H9 (cell line): ENCODE results near the gene RAPSN. TPM values are rescaled to one million over a fixed set of nuclear protein-coding genes. Genes with fewer than 3 reads are reported as not detected.

Experiments used
- DNase-seq: peaks from one replicate; pipeline ENCODE4 v3.0.0-alpha.2; 2017
- H2AFZ ChIP-seq: one replicate; pipeline ENCODE4 v1.6.1; 2013; ENCODE audit warnings: mild to moderate bottlenecking, low read length, control low read depth, moderate library complexity
- H2AK5ac ChIP-seq: 2 replicates; pipeline ENCODE4 v1.6.1; 2013; ENCODE audit warnings: low read length, control low read depth, mixed read lengths; ENCODE audit not compliant: insufficient read length
- H2BK120ac ChIP-seq: one replicate; pipeline ENCODE4 v1.6.1; 2013; ENCODE audit warnings: low read depth, mild to moderate bottlenecking, low read length, control low read depth, inconsistent platforms; ENCODE audit not compliant: poor library complexity, severe bottlenecking
- H2BK12ac ChIP-seq: 2 replicates; pipeline ENCODE4 v1.6.1; 2013; ENCODE audit warnings: low read length, control low read depth, mixed read lengths, low read depth; ENCODE audit not compliant: insufficient read length
- H2BK15ac ChIP-seq: 2 replicates; pipeline ENCODE4 v1.6.1; 2013; ENCODE audit warnings: low read depth, low read length, control low read depth
- H2BK20ac ChIP-seq: one replicate; pipeline ENCODE4 v1.6.1; 2013; ENCODE audit warnings: low read depth, mild to moderate bottlenecking, low read length, control low read depth, inconsistent platforms; ENCODE audit not compliant: poor library complexity, severe bottlenecking
- H2BK5ac ChIP-seq: 2 replicates; pipeline ENCODE4 v1.6.1; 2013; ENCODE audit warnings: low read length, control low read depth, mixed read lengths; ENCODE audit not compliant: insufficient read length
- H3K14ac ChIP-seq: 2 replicates; pipeline ENCODE4 v1.6.1; 2013; ENCODE audit warnings: low read length, control low read depth; ENCODE audit not compliant: insufficient read depth
- H3K18ac ChIP-seq: 2 replicates; pipeline ENCODE4 v1.6.1; 2013; ENCODE audit warnings: low read depth, mild to moderate bottlenecking, mixed read lengths, low read length, control low read depth; ENCODE audit not compliant: insufficient read length
- H3K23ac ChIP-seq: 2 replicates; pipeline ENCODE4 v1.6.1; 2013; ENCODE audit warnings: low read length, control low read depth, mixed read lengths, low read depth; ENCODE audit not compliant: insufficient read length
- H3K23me2 ChIP-seq: 2 replicates; pipeline ENCODE4 v1.6.1; 2013; ENCODE audit warnings: low read depth, mild to moderate bottlenecking, mixed read lengths, low read length, control low read depth; ENCODE audit not compliant: insufficient read length, poor library complexity, severe bottlenecking
- H3K27ac ChIP-seq: 2 replicates; pipeline ENCODE4 v1.5.1; 2013; ENCODE audit warnings: low read length, control low read depth, mixed read lengths, low read depth; ENCODE audit not compliant: insufficient read length
- H3K27me3 ChIP-seq: 2 replicates; pipeline ENCODE4 v1.6.1; 2013; ENCODE audit warnings: low read length, control low read depth, inconsistent platforms; ENCODE audit not compliant: insufficient read depth
- H3K4ac ChIP-seq: 2 replicates; pipeline ENCODE4 v1.6.1; 2013; ENCODE audit warnings: low read depth, mild to moderate bottlenecking, control low read depth, inconsistent platforms, low read length, moderate library complexity
- H3K4me1 ChIP-seq: 2 replicates; pipeline ENCODE4 v1.6.1; 2013; ENCODE audit warnings: low read length, control low read depth, inconsistent platforms; ENCODE audit not compliant: insufficient read depth
- H3K4me2 ChIP-seq: 2 replicates; pipeline ENCODE4 v1.6.1; 2013; ENCODE audit warnings: low read length, control low read depth, mixed read lengths; ENCODE audit not compliant: insufficient read length, insufficient read depth
- H3K56ac ChIP-seq: 2 replicates; pipeline ENCODE4 v1.6.1; 2013; ENCODE audit warnings: low read depth, mild to moderate bottlenecking, mixed read lengths, low read length, control low read depth; ENCODE audit not compliant: insufficient read length
- H3K79me1 ChIP-seq: 2 replicates; pipeline ENCODE4 v1.6.1; 2013; ENCODE audit warnings: low read depth, mild to moderate bottlenecking, moderate library complexity, low read length, control low read depth, inconsistent platforms; ENCODE audit not compliant: insufficient read depth, poor library complexity, severe bottlenecking
- H3K79me2 ChIP-seq: 2 replicates; pipeline ENCODE4 v1.6.1; 2013; ENCODE audit warnings: low read length, control low read depth, inconsistent platforms; ENCODE audit not compliant: insufficient read depth
- H3K9ac ChIP-seq: 2 replicates; pipeline ENCODE4 v1.6.1; 2013; ENCODE audit warnings: low read length, control low read depth, mixed read lengths; ENCODE audit not compliant: insufficient read length; ENCODE audit errors: extremely low read depth
- H3K9me3 ChIP-seq: one replicate; pipeline ENCODE4 v1.6.1; 2013; ENCODE audit warnings: low read depth, low read length, inconsistent platforms; ENCODE audit not compliant: control insufficient read depth
- H3T11ph ChIP-seq: one replicate; pipeline ENCODE4 v1.6.1; 2013; ENCODE audit warnings: mild to moderate bottlenecking, low read length, control low read depth, inconsistent platforms
- H4K20me1 ChIP-seq: one replicate; pipeline ENCODE4 v1.6.1; 2013; ENCODE audit not compliant: control insufficient read depth, insufficient read length, insufficient read depth
- H4K5ac ChIP-seq: 2 replicates; pipeline ENCODE4 v1.6.1; 2013; ENCODE audit warnings: low read depth, mild to moderate bottlenecking, mixed read lengths, low read length, control low read depth; ENCODE audit not compliant: insufficient read length
- H4K8ac ChIP-seq: replicated peaks from 2 replicates; pipeline ENCODE4 v1.6.1; 2013; ENCODE audit warnings: low read length, control low read depth, mixed read lengths, low read depth; ENCODE audit not compliant: insufficient read length
- H4K91ac ChIP-seq: 2 replicates; pipeline ENCODE4 v1.6.1; 2013; ENCODE audit warnings: low read depth, mild to moderate bottlenecking, moderate library complexity, mixed read lengths, low read length, control low read depth; ENCODE audit not compliant: insufficient read length
- H3K27ac Mint-ChIP-seq, 3 experiments: 2 replicates in 2 of 3; 3 replicates in 1 of 3; pipeline ENCODE4 v1.8.0; 2020 to 2021; ENCODE audit warnings: mixed read lengths in 3 of 3, mild to moderate bottlenecking in 1 of 3, moderate library complexity in 1 of 3
- H3K27me3 Mint-ChIP-seq: 2 replicates; pipeline ENCODE4 v1.8.0; 2021; ENCODE audit warnings: low read depth, mild to moderate bottlenecking, moderate library complexity, mixed read lengths
- H3K36me3 Mint-ChIP-seq, 3 experiments: 2 replicates in 2 of 3; 3 replicates in 1 of 3; pipeline ENCODE4 v1.8.0; 2020 to 2021; ENCODE audit warnings: low read depth in 3 of 3, mixed read lengths in 3 of 3; ENCODE audit not compliant: insufficient read depth in 1 of 3
- H3K4me1 Mint-ChIP-seq, 2 experiments: 2 replicates each; pipeline ENCODE4 v1.8.0; 2020; ENCODE audit warnings: mixed read lengths in 2 of 2
- H3K4me3 Mint-ChIP-seq, 2 experiments: 2 replicates in 1 of 2; 3 replicates in 1 of 2; pipeline ENCODE4 v1.8.0; 2020 to 2021; ENCODE audit warnings: mild to moderate bottlenecking in 2 of 2, mixed read lengths in 2 of 2, moderate library complexity in 1 of 2
- H3K9me3 Mint-ChIP-seq, 2 experiments: 2 replicates in 1 of 2; 3 replicates in 1 of 2; pipeline ENCODE4 v1.8.0; 2020; ENCODE audit warnings: mild to moderate bottlenecking in 2 of 2, mixed read lengths in 2 of 2, moderate library complexity in 1 of 2
- WGBS: extraction: QIAGEN DNeasy Blood & Tissue Kit; methylation state at CpG from one replicate; pipeline ENCODE4 v1.1.7; 2013; ENCODE audit warnings: missing lambda C conversion rate, low lambda C conversion rate, mixed read lengths; ENCODE audit not compliant: insufficient read length; ENCODE audit errors: extremely low coverage; 5-methylcytosine and 5-hydroxymethylcytosine counted together
- microRNA-seq: library from miRNA; unstranded; fragments of <30 nt; microRNA quantifications from one replicate; pipeline ENCODE4, GENCODE V29; 2020; ENCODE audit warnings: borderline microRNAs expressed
- total RNA-seq: library from RNA; stranded (reverse); gene quantifications from 2 replicates; pipeline ENCODE4 v1.2.1, GENCODE V29; 2021
- TF ChIP-seq, protein P1 (sequence below): fragments of 200-600 bp; sonication (generic); conservative IDR thresholded peaks from 3 replicates; pipeline ENCODE4 v1.8.0; 2021; ENCODE audit warnings: antibody characterized with exemption, mild to moderate bottlenecking

Gene RAPSN
- total RNA-seq, 1 experiment from 2014 or later, result 0.48 TPM

GRCh38 chr11:47387944-47388696 lies 60.8 kb downstream of the RAPSN start:
- no peak overlapping the region for H2AFZ ChIP-seq
- TF ChIP-seq, protein P1, sequence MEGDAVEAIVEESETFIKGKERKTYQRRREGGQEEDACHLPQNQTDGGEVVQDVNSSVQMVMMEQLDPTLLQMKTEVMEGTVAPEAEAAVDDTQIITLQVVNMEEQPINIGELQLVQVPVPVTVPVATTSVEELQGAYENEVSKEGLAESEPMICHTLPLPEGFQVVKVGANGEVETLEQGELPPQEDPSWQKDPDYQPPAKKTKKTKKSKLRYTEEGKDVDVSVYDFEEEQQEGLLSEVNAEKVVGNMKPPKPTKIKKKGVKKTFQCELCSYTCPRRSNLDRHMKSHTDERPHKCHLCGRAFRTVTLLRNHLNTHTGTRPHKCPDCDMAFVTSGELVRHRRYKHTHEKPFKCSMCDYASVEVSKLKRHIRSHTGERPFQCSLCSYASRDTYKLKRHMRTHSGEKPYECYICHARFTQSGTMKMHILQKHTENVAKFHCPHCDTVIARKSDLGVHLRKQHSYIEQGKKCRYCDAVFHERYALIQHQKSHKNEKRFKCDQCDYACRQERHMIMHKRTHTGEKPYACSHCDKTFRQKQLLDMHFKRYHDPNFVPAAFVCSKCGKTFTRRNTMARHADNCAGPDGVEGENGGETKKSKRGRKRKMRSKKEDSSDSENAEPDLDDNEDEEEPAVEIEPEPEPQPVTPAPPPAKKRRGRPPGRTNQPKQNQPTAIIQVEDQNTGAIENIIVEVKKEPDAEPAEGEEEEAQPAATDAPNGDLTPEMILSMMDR, result no peak
- H3K9ac ChIP-seq, result no peak overlapping the region
- H3K9me3 ChIP-seq, result no peaks in the 10 kb centered on the region
- no peaks in the 10 kb centered on the region for H3K79me1 ChIP-seq
- no peaks in the 10 kb centered on the region for H3K23me2 ChIP-seq
- no peak for DNase-seq
- no peak overlapping the region for H2BK12ac ChIP-seq
- H3K27ac Mint-ChIP-seq, result peak overlapping the region in 2 of 3 experiments; percentile 10 to 18; a peak in 3 of 7 replicates
- no peaks in the 10 kb centered on the region for H3K27me3 ChIP-seq
- H3K56ac ChIP-seq, result no peak overlapping the region
- H4K8ac ChIP-seq, result no peak overlapping the region
- no peak overlapping the region for H3K4me3 Mint-ChIP-seq
- no peaks in the 10 kb centered on the region for H4K20me1 ChIP-seq
- no peak overlapping the region for H4K5ac ChIP-seq
- H2BK5ac ChIP-seq, result no peak overlapping the region
- no peak overlapping the region for H3K23ac ChIP-seq
- H2BK20ac ChIP-seq, result no peak overlapping the region
- no peak overlapping the region for H2AK5ac ChIP-seq
- H4K91ac ChIP-seq, result no peak overlapping the region
- H3K14ac ChIP-seq, result no peak overlapping the region
- no peaks in the 10 kb centered on the region; a peak in 1 of 5 replicates for H3K9me3 Mint-ChIP-seq
- no peak overlapping the region for H3T11ph ChIP-seq
- peaks cover 4% of the 10 kb centered on the region; the same call in 1 of the 2 replicates for H3K27me3 Mint-ChIP-seq
- no peak overlapping the region for H2BK15ac ChIP-seq
- no peaks in the 10 kb centered on the region; a peak in 1 of 4 replicates for H3K4me1 Mint-ChIP-seq
- H3K18ac ChIP-seq, result no peak overlapping the region
- no peaks in the 10 kb centered on the region for H3K4me1 ChIP-seq
- H3K79me2 ChIP-seq, result no peaks in the 10 kb centered on the region
- no peak overlapping the region for H3K27ac ChIP-seq
- no peak overlapping the region for H2BK120ac ChIP-seq
- H3K4ac ChIP-seq, result no peak overlapping the region
- no peaks in the 10 kb centered on the region for H3K36me3 Mint-ChIP-seq
- H3K4me2 ChIP-seq, result no peak overlapping the region
- no CpG with 5 or more reads among the region's 13 CpGs for WGBS

Small RNAs within 50 kb of the gene (microRNA-seq; reads per million reads assigned to microRNA genes)
- not detected for gene MIR4487

Other genes with a start within 250 kb of the RAPSN start
- gene DDB2, start 234.2 kb downstream of the RAPSN start, total RNA-seq, result 65.0 and 67.0 TPM in 2 replicates
- gene ACP2, start 200.3 kb downstream of the RAPSN start, total RNA-seq, result 29.3 and 29.5 TPM in 2 replicates
- gene NR1H3, start 191.1 kb downstream of the RAPSN start, total RNA-seq, result 25.2 and 26.3 TPM in 2 replicates
- gene MADD, start 179.0 kb downstream of the RAPSN start, total RNA-seq, result 36.9 and 41.0 TPM in 2 replicates
- gene MYBPC3, start 96.4 kb downstream of the RAPSN start, total RNA-seq, result not detected in 2 replicates
- not detected in 2 replicates for gene SPI1, start 70.6 kb downstream of the RAPSN start, total RNA-seq
- 25.8 and 29.2 TPM in 2 replicates for gene SLC39A13, start 40.5 kb downstream of the RAPSN start, total RNA-seq
- gene PSMC3, start 22.7 kb downstream of the RAPSN start, total RNA-seq, result 179 TPM in 2 replicates
- 211 and 217 TPM in 2 replicates for gene CELF1, start 104.0 kb upstream of the RAPSN start, total RNA-seq
- 66.0 and 72.9 TPM in 2 replicates for gene PTPMT1, start 116.5 kb upstream of the RAPSN start, total RNA-seq
- 15.2 and 15.9 TPM in 2 replicates for gene KBTBD4, start 129.8 kb upstream of the RAPSN start, total RNA-seq
- gene NDUFS3, start 129.9 kb upstream of the RAPSN start, total RNA-seq, result 130 and 144 TPM in 2 replicates
- 0.31 and 0.37 TPM in 2 replicates for gene FAM180B, start 137.5 kb upstream of the RAPSN start, total RNA-seq
- 5.7 and 8.7 TPM in 2 replicates for gene C1QTNF4, start 145.3 kb upstream of the RAPSN start, total RNA-seq
- 174 and 176 TPM in 2 replicates for gene MTCH2, start 193.4 kb upstream of the RAPSN start, total RNA-seq